HG03521 (cell line): ENCODE data around the gene MRPL10.

ENCODE experiments used
- ATAC-seq: cut with Tn5 transposase; IDR thresholded peaks from one replicate; pipeline ENCODE4 v1.9.1; 2021; ENCODE audit warnings: mild to moderate bottlenecking, moderate library complexity; ENCODE audit not compliant: unreplicated experiment

The MRPL10 gene

DNA sequence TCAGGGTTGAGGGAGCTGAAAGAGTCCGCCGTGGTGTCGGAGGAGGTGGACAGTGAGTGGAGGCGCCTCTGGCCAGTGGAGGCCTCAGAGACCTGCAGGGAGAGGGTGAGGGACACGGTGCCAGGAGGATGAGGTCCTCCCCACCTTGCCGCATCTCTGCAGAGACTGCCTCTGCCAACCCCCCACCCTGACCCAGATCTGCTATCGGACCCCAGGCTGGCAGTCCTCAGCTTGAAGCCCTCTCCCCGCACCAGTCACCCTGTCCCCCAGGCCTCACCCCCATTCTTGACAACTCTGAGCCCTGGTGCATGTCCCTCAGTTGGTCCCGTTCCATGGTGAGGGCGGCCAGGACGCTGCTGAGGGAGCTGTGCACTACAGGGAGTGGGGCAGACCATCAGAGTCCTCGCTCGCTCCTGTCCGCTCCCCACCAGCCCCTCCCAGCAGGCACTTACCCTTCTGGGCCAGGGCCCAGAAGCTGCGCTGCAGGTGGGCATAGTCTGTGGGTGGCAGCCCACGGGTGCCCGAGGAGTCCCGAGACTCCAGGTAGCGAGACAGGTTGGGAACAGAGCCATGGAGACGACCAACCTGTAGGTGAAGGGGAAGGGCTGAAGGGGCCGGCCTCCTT lies 15.1 kb downstream of the MRPL10 start:
- ATAC-seq = no peak

DNA sequence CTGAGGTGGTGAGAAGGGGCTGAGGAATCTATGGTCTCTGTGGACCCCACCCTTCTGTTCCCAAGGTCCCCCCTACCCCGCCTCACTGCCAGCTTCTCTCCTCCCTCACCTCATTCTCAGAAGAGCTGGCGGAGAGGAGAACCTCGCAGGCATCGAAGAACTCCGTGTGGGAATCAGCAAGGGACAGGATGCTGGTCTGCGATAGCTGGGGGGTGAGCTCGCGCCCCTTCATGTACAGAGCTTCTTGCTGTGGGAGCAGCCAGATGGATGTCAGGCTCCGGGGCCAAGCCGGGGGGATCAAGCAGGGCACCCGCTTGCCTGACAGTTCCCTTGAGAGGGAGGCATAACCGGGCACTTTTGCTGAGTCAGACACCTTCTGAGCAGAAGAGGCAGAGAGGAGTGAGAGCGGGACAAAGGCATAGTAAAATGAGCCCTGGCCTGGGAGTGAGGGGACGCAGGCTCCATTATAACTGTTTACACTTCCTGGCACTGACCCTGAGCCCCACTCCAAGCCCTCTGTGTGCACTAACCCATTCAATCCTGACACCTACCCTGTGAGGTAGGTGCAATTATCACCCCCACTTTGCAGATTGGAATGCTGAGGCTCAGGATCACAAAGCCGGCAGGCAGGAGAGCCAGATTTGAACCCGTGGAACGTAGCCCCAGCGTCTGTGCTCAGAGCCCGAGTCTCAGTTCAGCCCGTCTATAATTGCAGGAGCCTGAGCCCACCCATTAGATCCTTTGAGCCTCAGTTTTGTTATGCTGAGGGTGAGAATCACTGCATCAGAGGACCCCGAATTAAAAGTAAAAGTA lies 16.0 kb downstream of the MRPL10 start:
- no peak for ATAC-seq

DNA sequence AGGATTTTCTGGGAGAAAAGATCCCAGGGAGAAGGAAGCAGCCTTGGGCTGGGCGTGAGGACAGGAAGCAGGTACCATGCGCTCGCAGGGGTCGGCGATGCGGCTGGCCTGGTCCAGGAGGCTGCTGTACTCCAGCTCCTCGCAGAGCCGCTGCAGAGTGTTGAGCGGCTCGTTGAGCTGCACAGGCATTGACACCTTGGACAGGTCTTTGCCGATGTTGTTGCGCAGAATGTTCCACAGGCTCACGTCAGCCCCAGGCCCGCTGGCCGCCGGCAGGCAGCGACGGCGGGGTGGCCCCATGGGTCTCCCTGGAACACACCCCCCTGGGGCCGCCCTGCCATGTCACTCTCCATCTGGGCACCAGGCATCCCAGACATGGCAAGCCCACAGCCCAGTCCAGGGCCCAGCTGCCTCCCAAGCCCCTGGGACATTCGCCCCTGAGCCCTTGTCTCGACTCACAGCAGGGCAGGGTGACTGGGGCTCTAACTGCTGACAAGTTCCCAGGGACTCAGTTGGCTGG lies 17.8 kb downstream of the MRPL10 start:
- no peak for ATAC-seq

DNA sequence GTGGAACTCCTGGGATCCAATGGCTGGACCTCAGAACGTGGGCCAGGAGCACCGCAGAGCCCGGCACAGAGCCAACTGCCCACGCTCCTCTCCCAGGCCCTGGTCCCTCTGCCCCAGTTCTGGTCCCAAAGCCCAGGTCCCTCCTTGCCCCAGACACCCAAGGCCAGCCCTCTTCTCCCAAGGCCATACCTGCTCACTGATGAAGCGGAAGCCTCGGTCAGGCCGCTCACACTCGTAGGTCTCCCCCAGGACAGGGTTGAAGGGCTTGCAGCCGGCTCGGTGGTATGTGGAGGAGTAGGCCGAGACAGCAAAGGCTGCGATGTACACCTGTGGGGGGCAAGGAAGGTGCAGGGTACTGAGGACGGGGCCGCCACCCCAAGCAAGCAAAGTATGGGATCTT lies 18.3 kb downstream of the MRPL10 start:
- ATAC-seq = no peak

DNA sequence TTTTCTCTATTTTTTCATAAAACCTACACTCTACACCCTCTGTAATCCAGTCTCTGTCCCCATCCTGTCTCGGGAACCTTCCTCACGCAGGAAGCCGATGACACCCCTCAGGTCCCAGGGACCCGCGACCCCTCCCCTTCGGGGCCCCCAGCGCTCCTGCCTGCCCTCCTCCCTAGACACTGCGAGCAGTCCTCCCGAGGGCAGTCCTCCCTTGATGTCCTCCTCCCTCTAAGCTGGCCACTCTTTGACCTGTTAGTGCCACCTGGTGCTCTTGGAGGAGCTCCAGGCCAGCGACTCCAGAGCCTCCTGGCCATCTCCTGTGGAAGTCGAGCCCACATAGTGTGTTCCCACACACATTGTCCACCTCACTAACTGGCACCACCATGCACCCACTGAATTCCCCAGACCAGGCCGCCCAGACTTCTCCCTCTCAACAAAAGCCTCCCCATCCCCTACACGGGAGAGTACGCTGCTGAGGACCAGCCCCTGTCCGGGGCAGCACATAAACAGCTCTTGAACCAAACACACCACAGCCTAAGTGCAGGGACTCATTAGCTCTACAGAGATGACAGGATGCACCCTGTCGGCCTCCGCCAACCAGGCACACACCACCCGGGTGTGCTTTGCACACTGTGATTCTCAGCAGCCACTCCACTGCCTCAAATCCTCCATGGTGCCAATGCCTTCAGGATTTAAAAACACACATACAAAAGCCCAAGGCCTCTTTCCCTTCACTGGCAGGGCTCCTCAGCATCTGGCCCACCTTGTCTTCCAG lies 19.0 kb downstream of the MRPL10 start:
- no peak for ATAC-seq

DNA sequence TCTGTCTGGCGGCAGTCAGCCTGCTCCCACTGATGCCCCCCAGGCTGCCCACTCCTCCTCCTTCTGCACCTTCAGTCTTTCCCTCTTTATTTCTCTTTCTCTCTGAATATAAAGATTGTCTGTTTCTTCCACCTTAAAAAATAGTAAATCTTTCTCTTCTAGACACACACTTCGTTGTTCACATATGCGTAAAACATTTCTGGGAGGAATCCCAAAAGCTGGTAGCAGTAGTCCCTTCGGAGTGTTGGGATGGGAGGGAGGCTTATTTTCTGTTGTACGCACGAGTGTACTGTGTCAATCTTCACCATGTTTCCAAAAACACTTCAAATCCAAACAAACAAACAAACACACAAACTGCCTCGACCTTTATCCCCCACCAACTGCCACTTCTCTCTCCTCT lies 19.6 kb downstream of the MRPL10 start:
- ATAC-seq = no peak

DNA sequence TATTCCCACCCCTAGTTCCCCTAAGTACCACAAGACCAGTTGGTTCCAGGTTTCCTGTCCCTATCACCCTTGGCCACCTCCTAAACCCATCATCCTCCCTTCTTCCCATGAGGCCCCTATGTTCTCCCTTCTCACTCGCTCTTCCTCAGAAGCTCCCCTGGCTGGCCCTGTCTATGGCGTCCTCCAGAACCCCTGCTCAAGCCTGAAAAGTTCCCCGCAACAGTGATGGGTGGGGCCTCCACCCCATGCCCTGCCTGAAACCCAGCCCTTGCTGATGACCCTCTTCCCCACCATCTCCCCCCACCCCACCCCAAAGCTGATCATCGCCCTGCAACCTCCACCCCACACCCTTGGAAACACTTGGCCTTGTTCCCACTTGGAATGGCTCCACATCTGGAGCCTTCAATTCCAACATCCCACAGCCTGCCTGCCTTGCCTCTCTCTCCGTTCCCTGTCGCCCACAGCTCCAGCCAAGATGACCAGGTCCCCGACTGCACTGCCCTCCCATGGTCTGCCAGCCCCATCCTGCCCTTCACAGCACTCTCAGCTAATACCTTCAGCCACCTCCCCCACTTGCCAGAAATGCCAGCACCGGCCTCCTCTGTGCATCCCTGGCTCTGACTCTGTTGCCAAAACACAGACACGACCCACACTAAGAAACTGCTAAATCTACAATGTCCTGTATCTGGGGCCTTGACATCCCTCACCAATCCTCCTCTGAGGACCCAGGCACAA lies 20.3 kb downstream of the MRPL10 start:
- ATAC-seq = no peak

DNA sequence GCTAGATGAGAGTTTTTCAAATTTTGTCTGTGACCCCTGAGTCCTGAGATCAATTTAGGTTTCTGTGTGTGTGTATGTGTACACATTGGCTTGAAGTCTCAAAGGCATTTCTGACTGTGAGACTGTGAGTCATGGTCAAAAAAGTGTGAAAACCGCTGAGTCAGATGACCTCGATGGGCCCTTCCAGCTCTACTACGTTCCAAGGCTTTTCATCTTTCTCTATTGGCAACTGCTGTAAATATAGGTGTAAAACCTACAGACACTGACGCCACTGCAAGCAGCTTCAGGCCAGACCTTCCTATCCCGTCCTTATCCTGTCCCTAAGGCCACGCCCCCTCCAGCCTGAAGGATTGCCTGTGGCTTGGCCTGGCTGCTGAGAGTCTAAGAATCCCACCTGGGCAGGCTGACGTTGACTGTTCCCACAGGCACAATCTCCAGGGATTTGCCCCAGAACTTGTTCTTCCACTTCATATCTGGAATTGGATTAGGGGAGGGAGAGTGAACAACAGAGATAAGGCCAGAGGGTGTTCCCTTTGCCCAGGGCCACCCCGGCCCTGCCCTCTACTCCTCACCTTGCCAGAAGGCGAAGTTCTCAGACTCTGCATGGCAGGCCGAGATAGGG lies 21.0 kb downstream of the MRPL10 start:
- no peak for ATAC-seq

DNA sequence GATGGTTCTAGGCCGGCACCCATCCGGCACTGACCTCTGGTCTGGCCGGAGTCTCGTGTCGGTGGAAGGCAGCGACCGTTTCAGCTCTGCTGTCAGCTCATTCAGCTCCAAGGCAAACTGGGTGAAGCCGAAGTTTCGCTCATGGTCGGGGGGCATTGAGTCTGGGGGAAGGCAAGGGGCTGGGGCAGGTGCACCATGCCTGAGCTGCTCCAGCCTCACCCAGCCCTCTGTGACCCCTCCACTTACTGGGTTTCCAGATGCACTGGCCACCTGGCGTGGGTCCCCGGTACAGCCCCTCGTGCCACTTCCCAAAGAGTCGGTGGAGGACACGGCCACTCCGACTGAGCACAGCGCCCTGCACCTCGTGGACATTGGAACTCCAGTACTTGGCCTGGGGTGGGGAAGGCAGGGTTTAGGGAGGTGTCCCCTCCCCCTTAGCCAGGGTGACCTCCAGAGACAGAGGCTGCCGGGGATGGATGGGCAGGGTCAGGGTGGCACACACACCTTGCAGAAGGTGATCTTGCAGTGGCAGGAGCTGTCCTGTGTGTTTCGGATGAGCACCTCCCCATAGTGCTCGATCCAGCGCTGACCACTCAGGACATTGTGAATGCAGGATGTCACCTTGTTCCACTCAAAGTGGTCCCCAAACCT lies 22.4 kb downstream of the MRPL10 start:
- no peak for ATAC-seq

DNA sequence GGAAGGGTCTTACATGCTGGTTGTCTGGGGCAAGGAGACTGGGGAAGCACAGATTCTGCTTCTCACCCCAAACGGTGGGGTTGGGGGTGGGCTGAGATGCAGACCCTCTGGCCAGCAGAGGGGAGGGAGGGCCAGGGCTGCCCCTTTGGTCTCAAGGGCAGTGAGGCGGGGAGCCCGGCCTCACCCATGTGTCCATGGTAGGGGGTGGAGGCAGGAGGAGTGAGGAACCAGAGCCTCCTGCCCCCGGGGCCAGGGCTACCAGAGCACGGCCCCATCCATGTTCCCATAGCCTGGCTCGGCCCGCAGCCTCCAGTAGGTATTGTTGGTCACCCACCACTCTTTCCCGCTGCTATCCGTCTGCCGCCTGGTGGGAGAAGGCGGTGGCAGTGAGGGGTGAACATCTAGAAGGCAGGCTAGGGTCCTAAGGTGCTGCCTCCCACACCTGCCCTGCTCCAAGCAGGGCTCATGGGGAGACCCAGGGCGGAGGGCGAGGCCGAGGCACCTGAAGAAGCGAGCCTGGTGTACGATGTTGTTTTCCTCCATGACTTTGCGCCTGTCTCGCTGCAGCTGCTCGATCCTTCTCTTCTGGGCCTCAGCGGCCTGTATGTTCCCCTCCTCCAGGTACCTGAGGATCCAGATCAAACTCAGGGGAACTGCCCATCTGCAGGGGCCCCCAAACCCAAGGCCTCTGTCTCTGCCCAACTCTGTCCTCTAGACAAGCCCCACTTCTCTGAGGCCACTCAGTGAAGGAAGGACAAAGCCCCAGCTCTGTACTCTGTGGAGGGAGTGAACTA lies 23.1 kb downstream of the MRPL10 start:
- no peak for ATAC-seq

DNA sequence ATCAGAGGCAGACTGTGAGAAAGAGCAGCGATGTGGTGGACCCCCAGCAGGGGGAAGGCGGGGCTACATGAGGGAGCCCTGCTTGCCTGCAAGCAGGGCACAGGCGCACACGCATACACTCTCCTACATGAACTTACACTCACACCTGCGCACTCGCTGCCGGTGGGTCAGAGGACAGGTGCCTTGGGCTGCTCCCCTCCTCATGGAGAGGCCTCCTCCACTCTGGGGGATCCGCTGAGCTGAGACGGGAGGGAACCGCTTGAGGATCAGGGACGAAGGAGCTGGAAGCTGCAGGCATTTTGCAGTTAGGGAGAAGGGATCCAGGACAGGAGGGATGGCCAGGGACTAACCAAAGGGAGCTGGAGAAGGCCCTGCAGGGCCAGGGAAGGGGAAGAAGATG lies 23.9 kb downstream of the MRPL10 start:
- ATAC-seq = no peak

DNA sequence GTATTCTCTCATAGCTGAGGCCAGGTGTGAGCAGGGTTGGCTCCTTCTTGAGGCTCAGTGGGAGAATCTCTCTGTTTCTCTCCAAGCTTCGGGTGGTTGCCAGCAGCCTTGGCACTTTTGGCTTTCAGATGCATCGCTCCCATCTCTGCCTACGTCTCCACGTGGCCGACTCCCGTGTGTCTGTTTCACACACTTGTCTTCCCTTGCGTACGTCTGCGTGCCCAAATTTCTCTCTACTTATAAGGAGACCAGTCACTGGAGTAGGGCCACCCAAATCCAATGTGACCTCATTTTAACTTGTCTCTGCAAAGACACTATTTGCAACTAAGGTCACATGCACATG lies 24.5 kb downstream of the MRPL10 start:
- ATAC-seq = no peak

DNA sequence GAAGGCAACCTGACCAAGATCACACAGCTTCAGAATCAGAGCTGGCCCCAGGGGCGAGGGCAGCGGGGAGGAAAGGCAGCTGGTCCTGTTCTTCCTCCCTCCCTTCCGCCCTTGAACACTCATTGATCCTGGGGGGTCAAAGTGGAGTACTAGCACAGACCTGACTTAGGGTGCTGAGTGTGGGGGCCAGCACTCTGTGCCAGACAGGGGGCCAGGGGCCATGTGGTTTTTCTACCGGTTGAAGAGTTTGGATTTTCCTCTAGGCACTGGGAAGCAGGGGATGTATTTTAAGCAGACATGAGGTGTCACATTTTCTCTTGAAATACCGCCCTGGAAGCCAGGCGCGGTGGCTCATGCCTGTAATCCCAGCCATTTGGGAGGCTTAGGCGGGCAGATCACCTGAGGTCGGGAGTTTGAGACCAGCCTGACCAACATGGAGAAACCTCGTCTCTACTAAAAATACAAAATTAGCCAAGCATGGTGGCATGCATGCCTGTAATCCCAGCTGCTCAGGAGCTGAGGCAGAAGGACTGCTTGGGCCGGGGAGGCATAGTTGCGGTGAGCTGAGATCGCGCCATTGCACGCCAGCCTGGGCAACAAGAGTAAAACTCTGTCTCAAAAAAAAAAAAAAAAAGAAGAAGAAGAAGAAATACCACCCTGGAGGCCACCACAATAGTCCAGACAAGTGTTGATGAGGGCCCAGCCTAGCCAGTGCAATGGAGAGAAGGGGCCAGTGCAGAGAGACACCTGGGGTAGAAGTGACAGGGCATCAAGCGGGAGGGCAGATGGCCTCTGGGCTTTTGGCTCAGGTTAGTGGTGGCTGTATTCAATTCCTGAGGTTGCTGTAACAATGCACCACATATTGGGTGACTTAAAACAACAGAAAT lies 25.1 kb downstream of the MRPL10 start:
- ATAC-seq = no peak

DNA sequence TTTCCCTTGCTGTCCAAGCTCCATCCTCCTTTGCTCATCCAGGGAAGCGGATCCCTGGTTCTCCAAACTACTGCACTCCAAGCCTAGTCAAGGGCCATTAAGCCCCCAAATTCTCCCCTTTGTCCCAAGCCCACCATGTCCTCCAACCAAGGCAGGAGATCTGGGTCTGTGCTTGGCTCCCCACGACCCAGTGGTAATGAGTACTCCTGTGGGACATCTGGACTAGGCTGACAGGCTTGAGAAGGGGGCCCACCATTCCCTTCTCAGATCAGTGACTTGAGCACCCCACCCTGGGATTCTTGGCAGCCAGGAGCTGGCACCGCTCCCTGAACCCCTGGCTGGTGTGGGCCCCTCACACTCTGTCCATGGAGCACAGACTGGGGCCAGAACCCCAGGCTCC lies 26.9 kb downstream of the MRPL10 start:
- ATAC-seq = no peak

DNA sequence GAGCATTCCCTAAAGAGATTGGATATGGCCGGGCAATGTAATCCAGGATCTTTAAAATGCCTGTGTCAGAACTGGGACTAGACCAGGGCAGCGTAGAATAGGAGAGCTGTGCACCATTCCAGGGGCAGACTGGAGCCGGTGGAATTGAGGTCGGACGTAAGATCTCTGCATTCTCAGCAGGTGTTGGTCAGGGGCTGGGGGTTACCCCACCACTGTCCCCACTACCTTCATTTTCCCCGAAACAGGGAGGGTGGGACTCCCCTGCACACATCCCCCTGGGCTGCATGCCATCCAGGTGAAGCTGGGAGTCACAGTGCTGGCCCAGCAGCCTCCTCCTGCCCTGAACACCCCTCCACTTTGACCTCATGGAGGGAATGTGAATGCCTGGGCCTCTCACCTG lies 27.6 kb downstream of the MRPL10 start:
- ATAC-seq = no peak

DNA sequence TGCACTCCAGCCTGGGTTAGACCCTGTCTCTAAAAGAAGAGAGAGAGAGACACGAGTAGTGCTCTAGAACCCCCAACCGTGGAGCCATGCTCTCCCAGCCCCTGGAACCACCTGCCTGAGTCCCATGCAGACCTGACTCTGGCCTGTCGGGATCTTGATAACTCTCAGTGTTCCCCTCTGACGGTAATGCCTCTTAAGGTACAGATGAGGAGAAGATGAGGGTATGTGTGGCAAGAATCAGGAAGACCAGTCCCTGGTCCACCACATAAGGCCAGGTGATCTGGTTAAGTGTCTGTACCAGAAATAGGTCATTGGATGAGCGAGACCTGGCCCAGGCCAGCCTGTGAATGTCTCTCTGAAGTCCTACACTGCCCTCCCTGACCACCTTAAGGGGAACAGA lies 28.1 kb downstream of the MRPL10 start:
- no peak for ATAC-seq

DNA sequence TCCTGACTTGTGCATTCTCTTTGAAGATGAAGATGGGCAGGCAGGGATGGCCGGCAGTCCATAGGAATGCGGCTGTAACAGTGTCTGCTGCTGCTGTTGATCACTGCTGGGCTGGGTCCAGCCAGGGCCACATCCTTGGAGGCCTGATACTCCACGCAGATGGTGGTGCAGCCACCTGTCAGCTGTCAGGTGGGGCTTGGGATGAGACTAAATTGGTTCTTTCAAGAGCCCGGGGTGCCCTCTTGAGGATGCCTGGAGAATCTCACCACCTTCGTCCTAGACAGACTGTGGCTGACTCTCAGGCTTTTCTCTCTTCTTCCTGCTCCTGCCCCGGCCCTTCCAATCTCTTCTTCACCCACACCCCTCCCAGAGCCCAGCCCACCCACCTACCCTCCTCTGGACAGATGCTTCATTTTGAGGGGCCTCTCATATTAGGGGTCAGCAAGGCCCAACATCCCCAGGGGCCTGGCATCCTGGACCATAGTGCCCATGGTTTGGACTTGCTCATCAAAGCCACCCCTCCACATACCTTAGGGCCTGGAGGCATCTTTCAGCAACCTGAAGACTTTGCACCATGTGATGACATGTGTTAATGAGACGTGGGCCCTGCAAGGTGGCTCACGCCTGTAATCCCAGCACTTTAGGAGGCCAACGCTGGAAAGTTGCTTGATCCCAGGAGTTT lies 28.9 kb downstream of the MRPL10 start:
- no peak for ATAC-seq

DNA sequence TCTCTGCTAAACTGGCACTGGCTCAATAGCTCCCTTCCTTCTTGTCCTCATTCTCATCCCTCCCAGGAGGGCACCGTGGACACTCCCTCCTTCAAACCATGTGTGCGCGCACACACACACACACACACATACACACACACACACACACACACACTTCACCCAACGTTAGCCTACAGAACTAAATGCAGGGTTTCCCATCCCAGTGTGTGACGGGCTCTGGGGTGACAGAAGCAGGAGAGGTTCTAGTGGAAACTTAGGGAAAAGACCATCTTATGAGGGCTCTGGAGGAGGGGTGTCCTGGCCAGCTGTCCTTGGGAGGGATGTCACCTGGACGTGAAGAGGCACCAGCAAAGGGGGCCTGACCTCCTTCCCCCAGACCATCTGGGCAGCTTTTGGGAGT lies 29.4 kb downstream of the MRPL10 start:
- ATAC-seq = no peak
